GM12878 (cell line): ENCODE measurements around the gene KIF3A.

Experiments used
- POLR2AphosphoS5 ChIP-seq: IDR thresholded peaks from 2 replicates; pipeline ENCODE4 v1.6.1; 2011; ENCODE audit warnings: mild to moderate bottlenecking, low read length, inconsistent platforms
- RAD21 ChIP-seq: IDR thresholded peaks from 2 replicates; pipeline ENCODE4 v1.6.1; 2011; ENCODE audit warnings: mild to moderate bottlenecking, low read depth, low read length, moderate library complexity; ENCODE audit not compliant: insufficient read depth

GRCh38 chr5:132748522-132749000 lies 11.2 kb upstream of the KIF3A start:
- TF ChIP-seq RAD21 (no peak), POLR2AphosphoS5 (no peak)
